Choroid plexus epithelial cell (primary cell): Measurements from ENCODE around the gene NFE2L1.
A peak's percentile ranks its signal among the peaks of the same experiment; 100 is the strongest.

Experiments used
- DNase-seq: peaks from one replicate; pipeline ENCODE4 v3.0.0-alpha.2; 2010; ENCODE audit warnings: low read depth
- H3K4me3 ChIP-seq: 2 replicates; pipeline ENCODE4 v1.5.1; 2011; ENCODE audit warnings: low read depth, mild to moderate bottlenecking, control low read depth, low read length, moderate library complexity
- TF ChIP-seq, protein P1 (sequence below): conservative IDR thresholded peaks from 2 replicates; pipeline ENCODE4 v1.5.1; 2011; ENCODE audit warnings: low read depth, mild to moderate bottlenecking, control low read depth, inconsistent platforms, low read length, moderate library complexity

Gene NFE2L1

GRCh38 chr17:48093341-48094045 lies 45.3 kb downstream of the NFE2L1 start:
- TF ChIP-seq, protein P1, sequence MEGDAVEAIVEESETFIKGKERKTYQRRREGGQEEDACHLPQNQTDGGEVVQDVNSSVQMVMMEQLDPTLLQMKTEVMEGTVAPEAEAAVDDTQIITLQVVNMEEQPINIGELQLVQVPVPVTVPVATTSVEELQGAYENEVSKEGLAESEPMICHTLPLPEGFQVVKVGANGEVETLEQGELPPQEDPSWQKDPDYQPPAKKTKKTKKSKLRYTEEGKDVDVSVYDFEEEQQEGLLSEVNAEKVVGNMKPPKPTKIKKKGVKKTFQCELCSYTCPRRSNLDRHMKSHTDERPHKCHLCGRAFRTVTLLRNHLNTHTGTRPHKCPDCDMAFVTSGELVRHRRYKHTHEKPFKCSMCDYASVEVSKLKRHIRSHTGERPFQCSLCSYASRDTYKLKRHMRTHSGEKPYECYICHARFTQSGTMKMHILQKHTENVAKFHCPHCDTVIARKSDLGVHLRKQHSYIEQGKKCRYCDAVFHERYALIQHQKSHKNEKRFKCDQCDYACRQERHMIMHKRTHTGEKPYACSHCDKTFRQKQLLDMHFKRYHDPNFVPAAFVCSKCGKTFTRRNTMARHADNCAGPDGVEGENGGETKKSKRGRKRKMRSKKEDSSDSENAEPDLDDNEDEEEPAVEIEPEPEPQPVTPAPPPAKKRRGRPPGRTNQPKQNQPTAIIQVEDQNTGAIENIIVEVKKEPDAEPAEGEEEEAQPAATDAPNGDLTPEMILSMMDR: no peak
- no peak overlapping the region for H3K4me3 ChIP-seq
- no peak for DNase-seq

- TF ChIP-seq, protein P1: no peak
- no peak for DNase-seq
- H3K4me3 ChIP-seq: no peak overlapping the region
Measured at GRCh38 chr17:48095611-48096010, 47.5 kb downstream of the NFE2L1 start.

DNA sequence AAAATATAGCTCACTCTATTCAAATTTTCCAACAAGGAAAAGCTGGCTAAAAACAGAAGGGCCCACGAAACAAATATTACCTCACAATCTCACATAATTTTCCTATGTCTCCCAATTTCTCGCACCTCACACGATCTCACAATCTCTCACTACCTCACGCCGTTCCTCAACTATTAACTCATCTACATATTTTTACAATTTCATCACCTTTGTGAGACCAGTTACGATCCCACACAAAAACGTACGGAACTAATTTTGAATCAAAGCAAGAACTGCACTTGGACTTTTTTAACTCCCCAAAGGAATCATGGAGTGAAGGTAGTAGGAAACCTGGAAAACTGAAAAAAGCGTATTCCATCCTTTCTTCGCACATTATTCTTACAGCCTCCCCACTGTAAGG lies 52.0 kb downstream of the NFE2L1 start:
- TF ChIP-seq, protein P1: no peak
- peak overlapping the region; percentile 94 for H3K4me3 ChIP-seq
- peak; percentile 54 for DNase-seq

DNA sequence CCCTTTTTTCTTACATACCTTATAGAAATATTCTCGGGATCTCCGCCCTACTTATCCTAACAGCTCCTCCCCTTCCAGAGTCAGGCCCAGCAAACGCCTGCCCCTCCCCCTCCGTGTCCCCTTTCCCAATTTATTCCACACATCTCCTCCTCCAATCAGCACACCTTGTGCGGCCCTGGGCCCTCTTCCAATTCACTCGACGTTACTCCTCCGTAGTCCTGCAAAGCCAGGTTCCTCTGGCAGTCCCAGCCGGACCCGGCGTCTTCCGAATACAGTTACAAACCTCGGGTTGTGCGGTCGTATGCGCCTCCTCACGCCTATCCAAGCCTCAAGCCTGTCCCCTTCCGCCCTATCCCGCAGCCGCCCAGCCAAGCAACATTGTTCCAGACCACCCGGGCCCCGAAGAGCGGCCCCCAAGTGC lies 52.4 kb downstream of the NFE2L1 start:
- TF ChIP-seq, protein P1: no peak
- peak; percentile 64 for DNase-seq
- H3K4me3 ChIP-seq: peak overlapping the region; percentile 94

DNA sequence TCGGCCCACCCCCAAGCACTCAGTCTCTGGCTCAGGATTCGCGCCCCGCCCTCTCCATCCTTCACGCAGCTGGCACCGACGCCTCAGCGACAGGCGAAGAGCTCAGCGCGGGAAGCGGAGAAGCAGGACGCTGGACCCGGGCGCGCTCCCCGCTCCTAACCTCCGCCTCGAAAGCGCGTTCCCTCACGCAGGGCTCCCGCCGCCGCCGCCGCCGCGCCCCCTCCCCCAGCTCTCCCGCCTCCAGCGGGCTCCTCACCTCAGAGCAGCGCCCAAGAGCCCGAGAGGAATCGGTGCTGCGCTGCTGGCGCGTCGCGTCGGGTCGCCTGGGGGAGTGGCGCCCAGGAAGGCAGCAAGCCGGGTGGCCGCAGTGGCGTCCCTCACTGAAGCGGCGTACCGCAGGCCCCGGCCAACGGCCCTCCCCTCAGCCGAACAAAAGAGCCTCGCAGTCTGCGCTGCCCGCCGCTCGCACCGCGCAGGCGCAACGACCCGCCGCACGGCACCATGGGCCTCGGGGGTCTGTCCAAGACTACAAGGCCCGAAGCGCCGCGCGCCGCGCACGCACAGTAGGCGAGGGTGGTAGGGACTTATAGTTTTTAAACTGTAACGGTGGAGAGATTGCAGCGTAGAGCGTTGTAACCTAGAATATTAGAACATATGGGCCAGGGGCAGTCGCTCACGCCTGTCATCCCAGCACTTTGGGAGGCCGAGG lies 53.0 kb downstream of the NFE2L1 start, which contains the start of gene CBX1:
TSS of gene CBX1 (minus strand) at position 467 of the 709 bp plus-strand sequence. CDS start 24,474 bp downstream, outside the sequence.
- DNase-seq: peak; percentile 97
- TF ChIP-seq, protein P1: no peak
- peak within 1 kb of the TSS; percentile 94 for H3K4me3 ChIP-seq

- TF ChIP-seq, protein P1: no peak
- no peak for DNase-seq
Measured at GRCh38 chr17:48102043-48102750, 54.0 kb downstream of the NFE2L1 start.

More at GRCh38 chr17:48102043-48102750, 54.0 kb downstream of the NFE2L1 start:
- H3K4me3 ChIP-seq: no peak overlapping the region
